Gastrocnemius medialis (tissue), 4 donors: ENCODE measurements around the gene NCEH1. TPM values are rescaled to one million over a fixed set of nuclear protein-coding genes. Genes with fewer than 3 reads are reported as not detected.

Experiments
- ATAC-seq, 2 donors: fragments of 150-250 bp; one replicate each; pipeline ENCODE4 v1.9.1; 2016
- DNase-seq, 2 donors: peaks; one replicate each; pipeline ENCODE4 v3.0.0-alpha.2; 2019
- H3K27ac ChIP-seq, 4 donors: fragments of 200-600 bp; sonication (generic); 1 replicate in 1 of 4; 2 replicates in 3 of 4; pipeline ENCODE4 v1.5.1; 2016 to 2018; ENCODE audit warnings: mild to moderate bottlenecking in 2 of 4, moderate library complexity in 1 of 4
- H3K27me3 ChIP-seq, 3 donors: fragments of 200-600 bp; sonication (generic) in 2 of 3; 1 replicate in 1 of 3; 2 replicates in 2 of 3; pipeline versions ENCODE4 v1.5.1 to v1.6.0; 2016 to 2019; ENCODE audit warnings: mild to moderate bottlenecking in 1 of 3, moderate library complexity in 1 of 3
- H3K36me3 ChIP-seq, 2 donors: fragments of 200-600 bp; sonication (generic) in 1 of 2; one replicate each; pipeline ENCODE4 v1.5.1; 2017 to 2018
- H3K4me1 ChIP-seq, 2 donors: fragments of 200-600 bp; sonication (generic) in 1 of 2; one replicate each; pipeline ENCODE4 v1.5.1; 2016 to 2017; ENCODE audit warnings: mild to moderate bottlenecking in 2 of 2
- H3K4me3 ChIP-seq, 4 donors: fragments of 200-600 bp; sonication (generic) in 3 of 4; 1 replicate in 1 of 4; 2 replicates in 3 of 4; pipeline ENCODE4 v1.5.1; 2016 to 2019; ENCODE audit warnings: mild to moderate bottlenecking in 2 of 4
- H3K9me3 ChIP-seq, 3 donors: fragments of 200-600 bp; sonication (generic) in 2 of 3; 1 replicate in 1 of 3; 2 replicates in 2 of 3; pipeline ENCODE4 v1.5.1; 2016 to 2019
- CTCF ChIP-seq, 5 experiments: fragments of 450-650 bp in 3 of 5; fragments of 200-600 bp in 2 of 5; sonication (generic) in 2 of 5; IDR thresholded peaks in 4 of 5; conservative IDR thresholded peaks in 1 of 5; 1 replicate in 4 of 5; 2 replicates in 1 of 5; pipeline ENCODE4 v1.5.1; 2016 to 2019; ENCODE audit warnings: antibody characterized with exemption in 5 of 5, mild to moderate bottlenecking in 3 of 5, moderate library complexity in 3 of 5
- POLR2A ChIP-seq, 2 donors: fragments of 450-650 bp; IDR thresholded peaks; one replicate each; pipeline ENCODE4 v1.6.1; 2017; ENCODE audit warnings: antibody characterized with exemption in 2 of 2, mild to moderate bottlenecking in 2 of 2, moderate library complexity in 2 of 2
- in situ Hi-C, 4 donors: fragments of 200-750 bp; cut with MboI; loops; one replicate each; pipeline versions ENCODE4 v1.15.0 to v1.8.0; 2017; ENCODE audit warnings: low sequenced_read_pairs in 4 of 4
- intact Hi-C: fragments of 100-400 bp; cut with DNase I; formaldehyde crosslinking; loops from one replicate; pipeline ENCODE4 v1.15.1; 2023; ENCODE audit warnings: low total_unique reads
- total RNA-seq, 4 donors: library from RNA; depleted of rRNA; stranded (reverse); fragments of >200 nt; gene quantifications; one replicate each; pipeline versions ENCODE4 v1.1.0 to v1.2.3, GENCODE V29; 2016

Gene NCEH1
- total RNA-seq, 4 donors from 2014 or later, result 7.0 to 19.8 (median 8.2) TPM

GRCh38 chr3:172647080-172647479 lies 63.8 kb downstream of the NCEH1 start:
- H3K27me3 ChIP-seq, result no peaks in the 10 kb centered on the region
- H3K4me3 ChIP-seq, result no peak overlapping the region
- H3K27ac ChIP-seq, result no peak overlapping the region
- no peaks in the 10 kb centered on the region for H3K9me3 ChIP-seq
- TF ChIP-seq POLR2A (IDR thresholded peaks at IDR 0.05), result no peak
- TF ChIP-seq CTCF (IDR thresholded peaks at IDR 0.05 in 4 of 5, conservative IDR thresholded peaks at IDR 0.05 in 1 of 5), result no peak
- peaks cover 0 to 1% of the 10 kb centered on the region in 2 donors for H3K36me3 ChIP-seq
- H3K4me1 ChIP-seq, result peaks cover 13 to 30% of the 10 kb centered on the region in 2 donors
- in situ Hi-C loops, result no loop called here
- ATAC-seq, result no peak
- intact Hi-C loops, result no loop called here
- no peak for DNase-seq

GRCh38 chr3:172646439-172647015 lies 64.3 kb downstream of the NCEH1 start:
- peaks cover 13 to 30% of the 10 kb centered on the region in 2 donors for H3K4me1 ChIP-seq
- in situ Hi-C loops (no loop called here), intact Hi-C loops (no loop called here)
- H3K4me3 ChIP-seq, result no peak overlapping the region
- ATAC-seq, result no peak
- peaks cover 0 to 7% of the 10 kb centered on the region in 2 donors for H3K36me3 ChIP-seq
- no peaks in the 10 kb centered on the region for H3K9me3 ChIP-seq
- no peak for TF ChIP-seq POLR2A (IDR thresholded peaks at IDR 0.05)
- no peak for TF ChIP-seq CTCF (IDR thresholded peaks at IDR 0.05 in 4 of 5, conservative IDR thresholded peaks at IDR 0.05 in 1 of 5)
- no peak overlapping the region for H3K27ac ChIP-seq
- no peak for DNase-seq
- H3K27me3 ChIP-seq, result no peaks in the 10 kb centered on the region

GRCh38 chr3:172644258-172644657 lies 66.6 kb downstream of the NCEH1 start:
- in situ Hi-C loops, result no loop called here
- ATAC-seq, result no peak
- DNase-seq, result no peak
- H3K36me3 ChIP-seq, result peaks cover 0 to 9% of the 10 kb centered on the region in 2 donors
- no peaks in the 10 kb centered on the region for H3K27me3 ChIP-seq
- intact Hi-C loops, result no loop called here
- TF ChIP-seq POLR2A (IDR thresholded peaks at IDR 0.05) (no peak), CTCF (IDR thresholded peaks at IDR 0.05 in 4 of 5, conservative IDR thresholded peaks at IDR 0.05 in 1 of 5) (no peak)
- no peaks in the 10 kb centered on the region for H3K9me3 ChIP-seq
- no peak overlapping the region for H3K4me3 ChIP-seq
- no peak overlapping the region for H3K27ac ChIP-seq
- peaks cover 13 to 26% of the 10 kb centered on the region in 2 donors for H3K4me1 ChIP-seq

- Histone ChIP-seq H3K27me3 (no peaks in the 10 kb centered on the region), H3K4me1 (peaks cover 9 to 21% of the 10 kb centered on the region in 2 donors), H3K9me3 (no peaks in the 10 kb centered on the region), H3K4me3 (no peak overlapping the region), H3K36me3 (peaks cover 0 to 9% of the 10 kb centered on the region in 2 donors), H3K27ac (no peak overlapping the region)
- intact Hi-C loops, result no loop called here
- ATAC-seq, result no peak
- peak in 1 of 2 donors; percentile 25 for DNase-seq
- in situ Hi-C loops, result no loop called here
- TF ChIP-seq CTCF (IDR thresholded peaks at IDR 0.05 in 4 of 5, conservative IDR thresholded peaks at IDR 0.05 in 1 of 5) (no peak), POLR2A (IDR thresholded peaks at IDR 0.05) (no peak)
These were observed 67.2 kb downstream of the NCEH1 start for GRCh38 chr3:172643506-172644179.
